ENCODE results near the gene GATA3. TPM values are rescaled to one million over a fixed set of nuclear protein-coding genes. Genes with fewer than 3 reads are reported as not detected.

GATA3 gene
- total RNA-seq, 1 donor from 2014 or later: 3.2 TPM

DNA sequence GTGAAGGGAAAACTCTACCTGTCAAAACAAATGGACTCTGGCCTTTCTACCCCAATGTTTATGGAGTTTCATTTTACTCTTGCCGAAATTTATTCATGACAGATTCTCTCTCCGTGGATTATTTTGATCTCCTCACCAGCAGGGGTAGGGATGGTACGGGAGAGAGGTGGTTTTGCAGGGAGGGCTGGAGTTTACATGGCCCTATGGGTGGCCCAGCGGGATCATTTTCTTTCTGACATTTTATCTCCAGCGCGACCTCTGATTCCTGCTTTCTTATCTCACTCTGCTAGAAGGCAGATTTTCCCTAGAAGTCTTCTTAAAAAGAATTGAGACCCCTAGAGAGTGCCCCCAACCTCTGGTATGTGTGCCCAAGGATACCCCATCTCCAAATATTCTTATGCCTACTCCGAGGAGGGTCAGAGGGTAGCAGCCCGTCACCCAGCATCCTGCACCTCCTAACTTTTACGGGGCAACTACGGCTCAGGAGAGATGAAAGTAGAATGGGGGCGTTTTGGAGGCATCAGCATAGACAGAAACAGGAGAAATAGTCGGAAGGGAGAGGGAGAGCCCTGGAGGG lies 10.1 kb upstream of the GATA3 start:
- H3K9me3 ChIP-seq: no peaks in the 10 kb centered on the region
- no peak overlapping the region for H3K4me3 ChIP-seq
- ATAC-seq: no peak
- intact Hi-C loops (cut with DNase I): no loop called here
- H3K27me3 ChIP-seq: peaks cover 100% of the 10 kb centered on the region
- TF ChIP-seq CTCF (IDR thresholded peaks at IDR 0.05): no peak
- no peak overlapping the region for H3K27ac ChIP-seq
- H3K4me1 ChIP-seq: peaks cover 26% of the 10 kb centered on the region
- DNase-seq: no peak
- no peaks in the 10 kb centered on the region for H3K36me3 ChIP-seq

GRCh38 chr10:8044908-8045725 lies 9.4 kb upstream of the GATA3 start:
- no peaks in the 10 kb centered on the region for H3K36me3 ChIP-seq
- peaks cover 32% of the 10 kb centered on the region for H3K4me1 ChIP-seq
- H3K4me3 ChIP-seq: peak overlapping the region; percentile 25
- peak; percentile 20 for ATAC-seq
- H3K27ac ChIP-seq: no peak overlapping the region
- intact Hi-C loops (cut with DNase I): no loop called here
- DNase-seq: no peak
- peaks cover 100% of the 10 kb centered on the region for H3K27me3 ChIP-seq
- no peak for TF ChIP-seq CTCF (IDR thresholded peaks at IDR 0.05)
- no peaks in the 10 kb centered on the region for H3K9me3 ChIP-seq

DNA sequence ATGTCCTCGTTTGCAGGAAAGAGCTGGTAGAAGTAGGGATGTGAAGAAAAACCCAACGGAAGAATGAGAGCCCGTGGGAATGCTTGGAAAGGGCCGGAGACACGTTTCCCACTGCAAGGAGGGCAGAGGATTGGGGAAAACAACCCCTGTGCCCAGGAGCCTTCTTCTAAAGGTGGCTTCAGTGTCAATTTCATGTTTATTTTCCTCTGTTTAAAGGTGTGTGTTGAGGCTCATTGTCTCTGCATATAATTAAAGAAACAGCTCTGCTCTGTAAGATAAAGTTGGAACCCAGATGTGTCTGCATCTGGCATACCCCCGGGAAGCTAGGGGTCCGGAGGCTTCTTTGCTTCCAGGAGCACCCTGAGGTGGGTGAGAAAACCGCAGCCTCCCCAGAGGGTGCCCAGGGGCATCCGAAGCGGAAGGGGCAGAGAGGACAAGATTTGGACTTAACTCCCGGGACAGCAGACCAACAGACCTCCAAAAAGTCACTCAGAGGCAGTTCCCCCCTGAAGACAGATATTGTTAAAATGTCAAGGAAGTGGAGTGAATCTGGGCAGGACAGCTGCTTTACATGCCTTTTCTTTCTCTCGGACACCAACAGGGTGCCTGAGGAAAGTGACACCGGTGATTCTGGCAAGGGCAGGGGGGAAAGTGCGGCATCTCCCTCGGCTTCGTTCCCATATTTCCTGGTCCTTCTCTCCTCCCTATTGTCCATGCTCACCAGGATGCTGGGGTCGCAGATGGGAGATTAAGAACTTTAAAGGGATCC lies 8.6 kb upstream of the GATA3 start:
- ATAC-seq (no peak), DNase-seq (no peak)
- TF ChIP-seq CTCF (IDR thresholded peaks at IDR 0.05): no peak
- peaks cover 40% of the 10 kb centered on the region for H3K4me1 ChIP-seq
- intact Hi-C loops (cut with DNase I): no loop called here
- H3K27me3 ChIP-seq: peaks cover 100% of the 10 kb centered on the region
- no peak overlapping the region for H3K27ac ChIP-seq
- no peaks in the 10 kb centered on the region for H3K36me3 ChIP-seq
- no peaks in the 10 kb centered on the region for H3K9me3 ChIP-seq
- no peak overlapping the region for H3K4me3 ChIP-seq

- no peak for TF ChIP-seq CTCF (IDR thresholded peaks at IDR 0.05)
- Histone ChIP-seq H3K4me3 (no peak overlapping the region), H3K9me3 (no peaks in the 10 kb centered on the region), H3K27me3 (peaks cover 100% of the 10 kb centered on the region), H3K4me1 (peaks cover 52% of the 10 kb centered on the region), H3K27ac (no peak overlapping the region), H3K36me3 (no peaks in the 10 kb centered on the region)
- ATAC-seq (no peak), DNase-seq (no peak)
- intact Hi-C loops (cut with DNase I): no loop called here
These were observed 6.8 kb upstream of the GATA3 start for GRCh38 chr10:8047452-8048280.

DNA sequence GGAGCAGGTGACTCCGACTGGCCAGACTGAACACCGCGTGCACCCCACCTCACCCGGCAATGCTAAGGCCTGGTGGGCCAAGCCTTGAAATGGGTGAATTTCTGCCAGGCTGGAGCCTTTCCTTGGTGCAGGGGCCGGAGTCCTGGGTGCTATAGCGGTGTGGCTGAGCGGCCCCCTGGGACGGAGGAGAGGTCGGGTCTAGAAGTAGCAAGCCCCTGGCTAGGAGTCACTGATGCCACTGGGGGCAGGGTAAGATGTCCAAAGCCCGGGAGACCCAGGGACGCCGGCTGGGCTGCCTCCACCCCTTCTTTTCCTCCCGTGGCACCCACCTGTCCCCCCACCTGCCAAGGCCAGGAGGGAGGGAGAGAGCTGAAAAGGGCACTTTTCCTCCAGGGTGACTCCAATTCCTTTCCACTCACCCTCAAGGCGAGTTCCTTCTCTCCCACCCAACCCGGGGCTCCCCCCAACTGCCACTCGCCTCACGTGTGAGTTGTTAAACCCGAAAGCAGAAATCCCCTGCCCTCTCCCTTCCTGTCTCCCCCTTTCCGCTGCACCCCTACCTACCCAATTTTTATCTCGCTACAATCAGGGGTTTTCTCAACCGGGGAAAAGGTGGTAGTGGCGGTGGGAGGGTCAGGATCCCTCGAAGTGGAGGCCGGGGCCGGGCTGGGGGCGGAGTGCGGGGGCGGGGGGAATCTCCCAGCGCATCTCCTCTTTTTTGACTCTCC lies 6.0 kb upstream of the GATA3 start:
- Histone ChIP-seq H3K4me3 (no peak overlapping the region), H3K9me3 (no peaks in the 10 kb centered on the region), H3K27ac (no peak overlapping the region), H3K4me1 (peaks cover 50% of the 10 kb centered on the region), H3K27me3 (peaks cover 100% of the 10 kb centered on the region), H3K36me3 (no peaks in the 10 kb centered on the region)
- intact Hi-C loops (cut with DNase I): no loop called here
- TF ChIP-seq CTCF (IDR thresholded peaks at IDR 0.05): no peak
- DNase-seq (no peak), ATAC-seq (no peak)
